Keratinocyte (primary cell): ENCODE results near the gene CRISPLD2. TPM values are rescaled to one million over a fixed set of nuclear protein-coding genes. Genes with fewer than 3 reads are reported as not detected.

Experiments used
- DNase-seq: peaks from one replicate; pipeline ENCODE4 v3.0.0-alpha.2; 2011; ENCODE audit warnings: low read depth, missing footprints, low spot score
- FAIRE-seq: peaks from 2 replicates; lab custom pipeline; 2011; peaks lifted over from hg19 to GRCh38; lab: Jason Lieb, UNC
- H2AFZ ChIP-seq: 2 replicates; pipeline ENCODE4 v1.6.0; 2012; ENCODE audit warnings: low read length, control low read depth, inconsistent platforms; ENCODE audit not compliant: control insufficient read depth
- H3K27ac ChIP-seq: 2 replicates; pipeline ENCODE4 v1.5.1; 2011; ENCODE audit warnings: low read length; ENCODE audit not compliant: control insufficient read depth, insufficient read depth
- H3K27me3 ChIP-seq: 3 replicates; pipeline ENCODE4 v1.6.0; 2011; ENCODE audit warnings: low read length; ENCODE audit not compliant: control insufficient read depth, insufficient read depth; ENCODE audit errors: extremely low read depth
- H3K36me3 ChIP-seq, 2 experiments: 2 replicates in 1 of 2; 3 replicates in 1 of 2; pipeline ENCODE4 v1.5.1; 2011; ENCODE audit warnings: low read length in 2 of 2, mild to moderate bottlenecking in 1 of 2; ENCODE audit not compliant: control insufficient read depth in 2 of 2, insufficient read depth in 2 of 2; ENCODE audit errors: extremely low read depth in 1 of 2
- H3K4me1 ChIP-seq: 3 replicates; pipeline ENCODE4 v1.5.1; 2011; ENCODE audit warnings: low read length; ENCODE audit not compliant: control insufficient read depth, insufficient read depth; ENCODE audit errors: extremely low read depth
- H3K4me2 ChIP-seq: 3 replicates; pipeline ENCODE4 v1.6.0; 2011; ENCODE audit warnings: low read depth, low read length; ENCODE audit not compliant: control insufficient read depth, insufficient read depth; ENCODE audit errors: extremely low read depth
- H3K4me3 ChIP-seq, 3 experiments: fragments of 200-600 bp in 1 of 3; sonication (generic) in 1 of 3; 2 replicates in 2 of 3; 3 replicates in 1 of 3; pipeline ENCODE4 v1.5.1; 2011 to 2016; ENCODE audit warnings: low read length in 3 of 3, mild to moderate bottlenecking in 3 of 3, control low read depth in 2 of 3, inconsistent platforms in 1 of 3, low read depth in 1 of 3, mixed read lengths in 1 of 3, mixed run types in 1 of 3, moderate library complexity in 1 of 3; ENCODE audit not compliant: control insufficient read depth in 2 of 3, insufficient read depth in 2 of 3; ENCODE audit errors: extremely low read depth in 1 of 3
- H3K79me2 ChIP-seq: 2 replicates; pipeline ENCODE4 v1.6.0; 2012; ENCODE audit warnings: low read length; ENCODE audit not compliant: control insufficient read depth, insufficient read depth
- H3K9ac ChIP-seq: 3 replicates; pipeline ENCODE4 v1.6.0; 2011; ENCODE audit warnings: low read length; ENCODE audit not compliant: control insufficient read depth, insufficient read depth; ENCODE audit errors: extremely low read depth
- H3K9me1 ChIP-seq: 3 replicates; pipeline ENCODE4 v1.6.0; 2011; ENCODE audit warnings: low read length; ENCODE audit not compliant: control insufficient read depth, insufficient read depth; ENCODE audit errors: extremely low read depth
- H3K9me3 ChIP-seq: 2 replicates; pipeline ENCODE4 v1.5.1; 2012; ENCODE audit warnings: low read depth, low read length; ENCODE audit not compliant: control insufficient read depth
- H4K20me1 ChIP-seq: 3 replicates; pipeline ENCODE4 v1.6.0; 2011; ENCODE audit warnings: low read length; ENCODE audit not compliant: control insufficient read depth, insufficient read depth; ENCODE audit errors: extremely low read depth
- EZH2 ChIP-seq: IDR thresholded peaks from one replicate; pipeline ENCODE4 v1.6.1; 2012; ENCODE audit warnings: inconsistent platforms, mild to moderate bottlenecking, low read length, moderate library complexity
- dilution Hi-C: fragments of 300-500 bp; cut with MboI; formaldehyde crosslinking; loops from one replicate; pipeline ENCODE4 v1.7.0; 2020; ENCODE audit warnings: low sequenced_read_pairs; ENCODE audit not compliant: extremely low pct_ligation_motif_present
- polyA plus RNA-seq, 5 experiments: library from polyadenylated mRNA; depleted of rRNA in 3 of 5; stranded (reverse) in 3 of 5; stranded (forward) in 1 of 5; unstranded in 1 of 5; fragments of >200 nt; gene quantifications; 1 replicate in 1 of 5; 2 replicates in 3 of 5; 3 replicates in 1 of 5; pipeline versions ENCODE4 v1.2.1 to v1.2.3, GENCODE V29; 2011 to 2012; ENCODE audit warnings: missing spikeins in 2 of 5, low read depth in 1 of 5, low replicate concordance in 1 of 5
- TF ChIP-seq, protein P1 (sequence below), 3 experiments: IDR thresholded peaks in 1 of 3; conservative IDR thresholded peaks in 1 of 3; optimal IDR thresholded peaks in 1 of 3; 2 replicates in 2 of 3; 3 replicates in 1 of 3; pipeline versions ENCODE3 to v1.5.1; 2011; ENCODE audit warnings: low read length in 3 of 3, mild to moderate bottlenecking in 3 of 3, moderate library complexity in 2 of 3, control low read depth in 1 of 3, inconsistent platforms in 1 of 3; ENCODE audit not compliant: insufficient read depth in 2 of 3; ENCODE audit errors: extremely low read depth in 1 of 3

Gene CRISPLD2
- polyA plus RNA-seq, 1 donor (not counting 4 experiments of a cell fraction or from before 2014, with no cell fraction given), result 1.2 TPM

DNA sequence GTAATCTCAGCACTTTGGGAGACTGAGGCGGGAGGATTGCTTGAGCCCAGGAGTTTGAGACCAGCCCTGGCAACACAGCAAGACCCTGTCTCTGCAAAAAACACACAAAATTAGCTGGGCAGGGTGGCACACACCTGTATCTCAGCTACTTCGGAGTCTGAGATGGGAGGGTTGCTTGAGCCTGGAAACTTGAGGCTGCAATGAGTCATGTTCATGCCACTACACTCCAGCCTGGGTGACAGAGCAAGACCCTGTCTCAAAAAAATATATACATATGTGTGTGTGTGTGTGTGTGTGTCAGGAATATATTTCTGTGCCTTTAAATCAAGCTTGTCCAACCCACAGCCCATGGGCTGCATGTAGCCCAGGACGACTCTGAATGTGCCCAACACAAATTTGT lies 55.2 kb downstream of the CRISPLD2 start:
- Histone ChIP-seq H3K4me2 (no peak overlapping the region), H3K36me3 (no peaks in the 10 kb centered on the region), H3K9me1 (no peaks in the 10 kb centered on the region), H3K27me3 (no peaks in the 10 kb centered on the region), H3K27ac (no peak overlapping the region), H3K79me2 (no peaks in the 10 kb centered on the region), H2AFZ (no peak overlapping the region), H3K9me3 (no peaks in the 10 kb centered on the region), H4K20me1 (no peaks in the 10 kb centered on the region), H3K4me1 (peaks cover 5% of the 10 kb centered on the region), H3K4me3 (no peak overlapping the region), H3K9ac (no peak overlapping the region)
- TF ChIP-seq, protein P1, sequence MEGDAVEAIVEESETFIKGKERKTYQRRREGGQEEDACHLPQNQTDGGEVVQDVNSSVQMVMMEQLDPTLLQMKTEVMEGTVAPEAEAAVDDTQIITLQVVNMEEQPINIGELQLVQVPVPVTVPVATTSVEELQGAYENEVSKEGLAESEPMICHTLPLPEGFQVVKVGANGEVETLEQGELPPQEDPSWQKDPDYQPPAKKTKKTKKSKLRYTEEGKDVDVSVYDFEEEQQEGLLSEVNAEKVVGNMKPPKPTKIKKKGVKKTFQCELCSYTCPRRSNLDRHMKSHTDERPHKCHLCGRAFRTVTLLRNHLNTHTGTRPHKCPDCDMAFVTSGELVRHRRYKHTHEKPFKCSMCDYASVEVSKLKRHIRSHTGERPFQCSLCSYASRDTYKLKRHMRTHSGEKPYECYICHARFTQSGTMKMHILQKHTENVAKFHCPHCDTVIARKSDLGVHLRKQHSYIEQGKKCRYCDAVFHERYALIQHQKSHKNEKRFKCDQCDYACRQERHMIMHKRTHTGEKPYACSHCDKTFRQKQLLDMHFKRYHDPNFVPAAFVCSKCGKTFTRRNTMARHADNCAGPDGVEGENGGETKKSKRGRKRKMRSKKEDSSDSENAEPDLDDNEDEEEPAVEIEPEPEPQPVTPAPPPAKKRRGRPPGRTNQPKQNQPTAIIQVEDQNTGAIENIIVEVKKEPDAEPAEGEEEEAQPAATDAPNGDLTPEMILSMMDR (optimal IDR thresholded peaks at IDR 0.05 in 1 of 3, IDR thresholded peaks at IDR 0.05 in 1 of 3, conservative IDR thresholded peaks at IDR 0.05 in 1 of 3; ENCODE audit: extremely low read depth in 1 of 3, insufficient read depth in 2 of 3, low read length in 3 of 3), result no peak
- TF ChIP-seq EZH2, result no peak
- dilution Hi-C loops, result no loop called here
- DNase-seq (no peak), FAIRE-seq (no peak)

DNA sequence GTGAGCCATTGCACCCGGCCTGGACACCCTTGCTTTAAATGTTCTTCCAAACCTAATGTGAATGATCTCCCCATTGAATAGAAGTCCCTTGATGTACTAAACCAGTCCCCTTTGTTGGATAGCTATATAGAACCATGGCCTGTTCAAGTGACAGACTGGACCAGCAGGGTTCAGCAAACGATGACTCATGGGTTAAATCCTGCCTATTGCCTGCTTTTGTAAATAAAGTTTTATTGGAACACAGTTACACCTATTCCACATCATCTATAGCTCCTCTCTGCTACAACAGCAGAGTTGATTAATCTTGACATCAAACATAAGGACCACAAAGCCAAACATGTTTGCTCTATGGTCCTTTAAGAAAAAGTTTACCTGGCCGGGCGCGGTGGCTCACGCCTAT lies 56.1 kb downstream of the CRISPLD2 start:
- Histone ChIP-seq H3K4me2 (no peak overlapping the region), H3K27me3 (no peaks in the 10 kb centered on the region), H3K4me1 (peaks cover 10% of the 10 kb centered on the region), H3K9me1 (no peaks in the 10 kb centered on the region), H3K27ac (no peak overlapping the region), H2AFZ (no peak overlapping the region), H3K79me2 (no peaks in the 10 kb centered on the region), H3K4me3 (no peak overlapping the region), H3K9me3 (no peaks in the 10 kb centered on the region), H3K9ac (no peak overlapping the region), H4K20me1 (no peaks in the 10 kb centered on the region), H3K36me3 (no peaks in the 10 kb centered on the region)
- DNase-seq, result no peak
- dilution Hi-C loops, result no loop called here
- no peak for FAIRE-seq
- TF ChIP-seq, protein P1 (optimal IDR thresholded peaks at IDR 0.05 in 1 of 3, IDR thresholded peaks at IDR 0.05 in 1 of 3, conservative IDR thresholded peaks at IDR 0.05 in 1 of 3; ENCODE audit: extremely low read depth in 1 of 3, insufficient read depth in 2 of 3, low read length in 3 of 3), result no peak
- no peak for TF ChIP-seq EZH2
